GM12891 (cell line): ENCODE measurements around the gene SDSL.

Experiments used
- PAX5 ChIP-seq: IDR thresholded peaks from 2 replicates; pipeline ENCODE4 v1.6.1; 2011; ENCODE audit warnings: low read length, moderate library complexity, mild to moderate bottlenecking; ENCODE audit not compliant: insufficient read depth, severe bottlenecking
- POLR2A ChIP-seq: IDR thresholded peaks from 2 replicates; pipeline ENCODE4 v1.6.1; 2011; ENCODE audit warnings: low read depth, low read length, control low read depth
- POLR2AphosphoS5 ChIP-seq: IDR thresholded peaks from 2 replicates; pipeline ENCODE4 v1.6.1; 2011; ENCODE audit warnings: low read depth, low read length, control low read depth
- POU2F2 ChIP-seq: IDR thresholded peaks from 2 replicates; pipeline ENCODE4 v1.6.1; 2011; ENCODE audit warnings: low read depth, mild to moderate bottlenecking, control low read depth, low read length, moderate library complexity
- TAF1 ChIP-seq: IDR thresholded peaks from 2 replicates; pipeline ENCODE4 v1.6.1; 2011; ENCODE audit warnings: low read depth, low read length, control low read depth

GRCh38 chr12:113378291-113378690 is 43.9 kb upstream of the SDSL start:
- no peak for TF ChIP-seq TAF1
- TF ChIP-seq POLR2A: no peak
- no peak for TF ChIP-seq POLR2AphosphoS5
- no peak for TF ChIP-seq PAX5
- TF ChIP-seq POU2F2: no peak
